GM10847 (cell line): ENCODE data around the gene CYS1.

ENCODE experiments used
- POLR2A ChIP-seq: IDR thresholded peaks from 2 replicates; pipeline ENCODE4 v1.6.1; 2011; ENCODE audit not compliant: insufficient read length; ENCODE audit errors: extremely low read depth

CYS1 gene

GRCh38 chr2:10079266-10079869 is 843 bp downstream of the CYS1 start:
- TF ChIP-seq POLR2A, result no peak

- no peak for TF ChIP-seq POLR2A
Observed at GRCh38 chr2:10078704-10079265, 1.4 kb downstream of the CYS1 start.

- no peak for TF ChIP-seq POLR2A
Observed at GRCh38 chr2:10078001-10078400, 2.2 kb downstream of the CYS1 start.

- TF ChIP-seq POLR2A, result no peak
Observed at GRCh38 chr2:10076988-10077527, 3.2 kb downstream of the CYS1 start.

GRCh38 chr2:10076511-10076910 is 3.7 kb downstream of the CYS1 start:
- TF ChIP-seq POLR2A, result no peak

- TF ChIP-seq POLR2A, result no peak
Observed at GRCh38 chr2:10075571-10076209, 4.5 kb downstream of the CYS1 start.

- TF ChIP-seq POLR2A, result no peak
Observed at GRCh38 chr2:10075101-10075500, 5.1 kb downstream of the CYS1 start.

- no peak for TF ChIP-seq POLR2A
Observed at GRCh38 chr2:10073706-10074105, 6.5 kb downstream of the CYS1 start.

- no peak for TF ChIP-seq POLR2A
Observed at GRCh38 chr2:10072656-10073480, 7.3 kb downstream of the CYS1 start.

- TF ChIP-seq POLR2A, result no peak
Observed at GRCh38 chr2:10071595-10071994, 8.6 kb downstream of the CYS1 start.

- no peak for TF ChIP-seq POLR2A
Observed at GRCh38 chr2:10071176-10071575, 9.0 kb downstream of the CYS1 start.

GRCh38 chr2:10067881-10068280 is 12.3 kb downstream of the CYS1 start:
- TF ChIP-seq POLR2A, result no peak

- TF ChIP-seq POLR2A, result no peak
Observed at GRCh38 chr2:10067330-10067729, 12.9 kb downstream of the CYS1 start.

- TF ChIP-seq POLR2A, result no peak
Observed at GRCh38 chr2:10065773-10066055, 14.5 kb downstream of the CYS1 start.

- TF ChIP-seq POLR2A, result no peak
Observed at GRCh38 chr2:10064932-10065772, 15.1 kb downstream of the CYS1 start.

GRCh38 chr2:10063566-10063965 is 16.6 kb downstream of the CYS1 start:
- TF ChIP-seq POLR2A, result no peak

- no peak for TF ChIP-seq POLR2A
Observed at GRCh38 chr2:10062931-10063365, 17.3 kb downstream of the CYS1 start.
